Measurements from ENCODE around the gene RNASE1.

DNA sequence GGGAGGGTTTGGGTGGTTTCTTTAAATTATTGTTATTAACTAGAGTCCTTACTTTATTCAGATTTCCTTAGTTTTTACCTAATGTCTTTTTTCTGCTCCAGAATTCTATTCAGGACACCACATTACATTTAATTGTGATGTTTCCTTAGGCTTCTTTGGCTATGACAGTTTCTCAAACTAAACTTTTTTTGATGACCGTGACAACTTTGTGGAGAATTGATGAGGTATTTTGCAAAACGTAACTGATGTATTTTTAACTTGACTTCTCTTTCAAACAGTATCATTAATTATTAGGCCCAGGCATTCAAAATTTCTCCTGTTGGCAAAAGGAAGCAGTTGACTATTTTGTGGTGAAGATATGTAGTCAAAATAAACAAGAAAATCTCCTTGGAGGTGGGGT lies 11.0 kb downstream of the RNASE1 start:
- TF ChIP-seq EZH2 (IDR thresholded peaks at IDR 0.05; ENCODE audit: low read length, unreplicated experiment), result no peak
- TF ChIP-seq, protein P1, sequence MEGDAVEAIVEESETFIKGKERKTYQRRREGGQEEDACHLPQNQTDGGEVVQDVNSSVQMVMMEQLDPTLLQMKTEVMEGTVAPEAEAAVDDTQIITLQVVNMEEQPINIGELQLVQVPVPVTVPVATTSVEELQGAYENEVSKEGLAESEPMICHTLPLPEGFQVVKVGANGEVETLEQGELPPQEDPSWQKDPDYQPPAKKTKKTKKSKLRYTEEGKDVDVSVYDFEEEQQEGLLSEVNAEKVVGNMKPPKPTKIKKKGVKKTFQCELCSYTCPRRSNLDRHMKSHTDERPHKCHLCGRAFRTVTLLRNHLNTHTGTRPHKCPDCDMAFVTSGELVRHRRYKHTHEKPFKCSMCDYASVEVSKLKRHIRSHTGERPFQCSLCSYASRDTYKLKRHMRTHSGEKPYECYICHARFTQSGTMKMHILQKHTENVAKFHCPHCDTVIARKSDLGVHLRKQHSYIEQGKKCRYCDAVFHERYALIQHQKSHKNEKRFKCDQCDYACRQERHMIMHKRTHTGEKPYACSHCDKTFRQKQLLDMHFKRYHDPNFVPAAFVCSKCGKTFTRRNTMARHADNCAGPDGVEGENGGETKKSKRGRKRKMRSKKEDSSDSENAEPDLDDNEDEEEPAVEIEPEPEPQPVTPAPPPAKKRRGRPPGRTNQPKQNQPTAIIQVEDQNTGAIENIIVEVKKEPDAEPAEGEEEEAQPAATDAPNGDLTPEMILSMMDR (conservative IDR thresholded peaks at IDR 0.05; ENCODE audit: low read depth, low read length), result no peak
